K562 (cell line): Measurements from ENCODE around the gene PYGM. TPM values are rescaled to one million over a fixed set of nuclear protein-coding genes. Genes with fewer than 3 reads are reported as not detected.

Experiments used
- ATAC-seq: fragments of 200-7000 bp; cut with Tn5 transposase; 3 replicates; pipeline ENCODE4 v1.9.1; 2020; ENCODE audit warnings: moderate library complexity
- BruUV-seq: library from RNA; stranded (reverse); fragments of 400-500 nt; replicated peaks from 2 replicates; lab custom pipeline; 2021; lab: Mats Ljungman, UMichigan
- CTCF ChIA-PET: fragments of 300-600 bp; formaldehyde crosslinking; extraction: SDS; loops from one replicate; lab custom pipeline; 2021; ENCODE audit warnings: low intra/inter-chr PET ratio; lab: Yijun Ruan, JAX
- POLR2A ChIA-PET: fragments of 300-600, 350-650 bp; sonication (Branson Sonifier 250); formaldehyde crosslinking; extraction: SDS; loops from one replicate; lab custom pipeline; 2021; ENCODE audit warnings: antibody characterized with exemption, inconsistent platforms; lab: Yijun Ruan, JAX
- DNase-seq, 4 experiments: peaks; one replicate each; pipeline versions ENCODE4 v3.0.0 to v3.0.0-alpha.2; 2011 to 2018; ENCODE audit warnings: low spot score in 3 of 4, mixed read lengths in 3 of 4; ENCODE audit errors: extremely low read depth in 1 of 4
- FAIRE-seq: peaks from 2 replicates; lab custom pipeline; 2011; peaks lifted over from hg19 to GRCh38; lab: Jason Lieb, UNC
- H2AFZ ChIP-seq: 2 replicates; pipeline ENCODE4 v1.6.0; 2011; ENCODE audit warnings: low read depth, low read length, control low read depth, inconsistent platforms
- H3K27ac ChIP-seq: fragments of 200-600 bp; 3 replicates; pipeline ENCODE4 v1.8.0; 2011; ENCODE audit warnings: low read depth, mild to moderate bottlenecking, control low read depth, inconsistent platforms, low read length, moderate library complexity, mixed read lengths; ENCODE audit errors: extremely low read depth
- H3K27me3 ChIP-seq, 2 experiments: fragments of 300-600 bp in 1 of 2; 2 replicates in 1 of 2; 3 replicates in 1 of 2; pipeline versions ENCODE4 v1.6.0 to v1.8.0; 2011; ENCODE audit warnings: inconsistent platforms in 2 of 2, low read length in 2 of 2, mild to moderate bottlenecking in 1 of 2, mixed read lengths in 1 of 2, moderate library complexity in 1 of 2; ENCODE audit not compliant: control insufficient read depth in 2 of 2, insufficient read depth in 2 of 2
- H3K36me3 ChIP-seq: fragments of 300-600 bp; 3 replicates; pipeline ENCODE4 v1.8.0; 2011; ENCODE audit warnings: mild to moderate bottlenecking, low read length, inconsistent platforms; ENCODE audit not compliant: control insufficient read depth, insufficient read depth
- H3K4me1 ChIP-seq, 2 experiments: fragments of 200-600 bp in 1 of 2; replicated peaks in 1 of 2; 2 replicates in 1 of 2; 3 replicates in 1 of 2; pipeline versions ENCODE4 v1.5.1 to v1.8.0; 2011; ENCODE audit warnings: inconsistent platforms in 2 of 2, low read length in 2 of 2, mild to moderate bottlenecking in 1 of 2, mixed read lengths in 1 of 2, moderate library complexity in 1 of 2; ENCODE audit not compliant: control insufficient read depth in 2 of 2, insufficient read depth in 2 of 2
- H3K4me2 ChIP-seq: 2 replicates; pipeline ENCODE4 v1.6.1; 2011; ENCODE audit warnings: low read length, control low read depth, inconsistent platforms, mixed read lengths; ENCODE audit not compliant: insufficient read depth
- H3K4me3 ChIP-seq: fragments of 200-600 bp; sonication (generic), shearing (Covaris generic); 2 replicates; pipeline ENCODE4 v1.5.1; 2016; ENCODE audit warnings: control low read depth, inconsistent platforms
- H3K79me2 ChIP-seq: fragments of 200-600 bp; 3 replicates; pipeline ENCODE4 v1.8.0; 2011; ENCODE audit warnings: low read length, inconsistent platforms; ENCODE audit not compliant: control insufficient read depth, insufficient read depth
- H3K9ac ChIP-seq, 2 experiments: 2 replicates each; pipeline versions ENCODE4 v1.6.0 to v1.6.1; 2011; ENCODE audit warnings: low read depth in 2 of 2, low read length in 2 of 2, control low read depth in 1 of 2, inconsistent platforms in 1 of 2, mild to moderate bottlenecking in 1 of 2, mixed read lengths in 1 of 2; ENCODE audit not compliant: insufficient read depth in 1 of 2
- H3K9me1 ChIP-seq: one replicate; pipeline ENCODE4 v1.6.0; 2011; ENCODE audit warnings: inconsistent platforms, mild to moderate bottlenecking, low read length, moderate library complexity; ENCODE audit not compliant: control insufficient read depth, insufficient read depth
- H3K9me3 ChIP-seq: replicated peaks from 2 replicates; pipeline ENCODE4 v1.5.1; 2011; ENCODE audit warnings: low read depth, low read length, inconsistent platforms; ENCODE audit not compliant: control insufficient read depth, insufficient read depth
- H4K20me1 ChIP-seq: replicated peaks from 2 replicates; pipeline ENCODE4 v1.6.1; 2011; ENCODE audit warnings: low read length, inconsistent platforms, mixed read lengths; ENCODE audit not compliant: control insufficient read depth, insufficient read depth
- ASH1L ChIP-seq: fragments of 450-650 bp; IDR thresholded peaks from 2 replicates; pipeline ENCODE4 v1.6.1; 2018; ENCODE audit warnings: borderline replicate concordance, mild to moderate bottlenecking, low read depth; ENCODE audit not compliant: partially characterized antibody
- ATF7 ChIP-seq: fragments of 450-650 bp; IDR thresholded peaks from 2 replicates; pipeline ENCODE4 v1.7.1; 2014; ENCODE audit warnings: mild to moderate bottlenecking, moderate library complexity
- CHAMP1 ChIP-seq: fragments of 450-650 bp; IDR thresholded peaks from 2 replicates; pipeline ENCODE4 v1.6.1; 2016; ENCODE audit warnings: mild to moderate bottlenecking
- FUS ChIP-seq: fragments of 200-400 bp; formaldehyde crosslinking; optimal IDR thresholded peaks from 2 replicates; pipeline ENCODE3; 2017; ENCODE audit warnings: low read depth, low read length
- MYNN ChIP-seq, 2 experiments: sonication (generic); formaldehyde crosslinking in 1 of 2; IDR thresholded peaks; 2 replicates each; pipeline versions ENCODE4 v1.5.0 to v1.6.1; 2016 to 2020; ENCODE audit warnings: antibody characterized with exemption in 1 of 2, missing genetic modification reagents in 1 of 2
- NBN ChIP-seq: fragments of 450-650 bp; IDR thresholded peaks from 2 replicates; pipeline ENCODE4 v1.6.1; 2016; ENCODE audit warnings: low read depth, mild to moderate bottlenecking
- NFYB ChIP-seq: IDR thresholded peaks from 2 replicates; pipeline ENCODE4 v1.6.1; 2011; ENCODE audit warnings: mild to moderate bottlenecking, moderate library complexity; ENCODE audit not compliant: insufficient read length; ENCODE audit errors: extremely low read depth
- POLR2A ChIP-seq: fragments of 450-650 bp; conservative IDR thresholded peaks from 2 replicates; pipeline ENCODE4 v1.6.1; 2016
- STAG1 ChIP-seq: sonication (generic); formaldehyde crosslinking; IDR thresholded peaks from 2 replicates; pipeline ENCODE4 v1.5.0; 2020; ENCODE audit warnings: missing genetic modification reagents, borderline replicate concordance
- SUPT5H ChIP-seq: fragments of 450-650 bp; IDR thresholded peaks from 2 replicates; pipeline ENCODE4 v1.6.1; 2016
- TCF3 ChIP-seq: sonication (generic); formaldehyde crosslinking; IDR thresholded peaks from 2 replicates; pipeline ENCODE4 v1.4.0; 2020; ENCODE audit warnings: mild to moderate bottlenecking, missing genetic modification reagents
- TGIF2 ChIP-seq: sonication (generic); formaldehyde crosslinking; IDR thresholded peaks from 2 replicates; pipeline ENCODE4 v1.8.1; 2022; ENCODE audit warnings: mild to moderate bottlenecking, missing genetic modification reagents, moderate library complexity
- WGBS: fragments of 100-300 bp; shearing (Covaris generic); methylation state at CpG from one replicate; pipeline ENCODE4 v1.1.6; 2016; ENCODE audit warnings: low coverage, mixed read lengths; ENCODE audit not compliant: insufficient coverage; ENCODE audit errors: missing lambda C conversion rate; 5-methylcytosine and 5-hydroxymethylcytosine counted together
- in situ Hi-C: fragments of 300-500 bp; cut with MboI; formaldehyde crosslinking; loops from 4 replicates; pipeline ENCODE4 v1.15.0; 2018; ENCODE audit warnings: inconsistent platforms, mixed read lengths
- intact Hi-C: fragments of 100-400 bp; cut with micrococcal nuclease; formaldehyde crosslinking; loops from 2 replicates; pipeline ENCODE4 v1.14.2; 2022
- polyA plus RNA-seq, 8 experiments: library from polyadenylated mRNA; depleted of rRNA in 4 of 8; stranded (reverse) in 5 of 8; unstranded in 3 of 8; fragments of >200 nt; fragmentation: Nextera tagmentation in 2 of 8; fragmentation: Illumina TruSeq in 1 of 8; extraction: Ambion mirVana in 2 of 8; extraction: Trizol in 1 of 8; gene quantifications; 2 replicates each; pipeline versions ENCODE4 v1.2.1 to v1.2.3, GENCODE V29; 2011 to 2014; ENCODE audit warnings: inconsistent platforms in 1 of 8, missing spikeins in 1 of 8
- total RNA-seq, 7 experiments: library from RNA; depleted of rRNA in 6 of 7; stranded (reverse); fragments of >200 nt in 6 of 7; fragmentation: Illumina TruSeq in 2 of 7; extraction: Trizol in 2 of 7; gene quantifications; 2 replicates each; pipeline versions ENCODE4 v1.2.1 to v1.2.3, GENCODE V29; 2011 to 2021; ENCODE audit warnings: low replicate concordance in 1 of 7
- TF ChIP-seq, protein P1 (sequence below): sonication (generic); formaldehyde crosslinking; IDR thresholded peaks from 2 replicates; pipeline ENCODE4 v1.8.0; 2022; ENCODE audit warnings: missing genetic modification reagents, mild to moderate bottlenecking, borderline replicate concordance

The PYGM gene
- total and polyA plus RNA-seq, 9 of the 15 experiments (the other 6 are each of a cell fraction or from before 2014, with no cell fraction given) = 0.07 to 1.5 (median 0.68) TPM

- DNase-seq = no peak
- no peak for ATAC-seq
- WGBS = 89% methylated on average over 6 of the region's 6 CpGs
- Histone ChIP-seq H3K4me1 (peaks cover 0 to 18% of the 10 kb centered on the region in 2 experiments; a peak in 3 of 5 replicates), H3K79me2 (peaks cover 70% of the 10 kb centered on the region), H3K4me3 (no peak overlapping the region), H3K36me3 (peaks cover 98% of the 10 kb centered on the region), H2AFZ (no peak overlapping the region), H3K27ac (no peak overlapping the region), H3K4me2 (no peak overlapping the region), H4K20me1 (peaks cover 60% of the 10 kb centered on the region), H3K9me1 (peaks cover 5% of the 10 kb centered on the region), H3K9me3 (no peaks in the 10 kb centered on the region), H3K27me3 (no peaks in the 10 kb centered on the region), H3K9ac (no peak overlapping the region)
- intact Hi-C loops (no loop called here), in situ Hi-C loops (no loop called here)
- no TSS peak for BruUV-seq
- no peak for FAIRE-seq
- TF ChIP-seq TGIF2 (no peak), NFYB (no peak), TCF3 (CRISPR knock-in tag) (no peak), NBN (no peak), CHAMP1 (no peak), POLR2A (peak; percentile 43; the same call in 1 of the 2 replicates), ATF7 (no peak), SUPT5H (0 out of 2 replicates have a peak, but pooled peaks have one; percentile 26), FUS (no peak), MYNN (IDR thresholded peaks at IDR 0.05) (0 out of 2 replicates have a peak, but pooled peaks have one; percentile 31), MYNN (CRISPR knock-in tag; IDR thresholded peaks at IDR 0.05) (no peak), ASH1L (no peak), STAG1 (CRISPR knock-in tag) (no peak)
- TF ChIP-seq, protein P1, sequence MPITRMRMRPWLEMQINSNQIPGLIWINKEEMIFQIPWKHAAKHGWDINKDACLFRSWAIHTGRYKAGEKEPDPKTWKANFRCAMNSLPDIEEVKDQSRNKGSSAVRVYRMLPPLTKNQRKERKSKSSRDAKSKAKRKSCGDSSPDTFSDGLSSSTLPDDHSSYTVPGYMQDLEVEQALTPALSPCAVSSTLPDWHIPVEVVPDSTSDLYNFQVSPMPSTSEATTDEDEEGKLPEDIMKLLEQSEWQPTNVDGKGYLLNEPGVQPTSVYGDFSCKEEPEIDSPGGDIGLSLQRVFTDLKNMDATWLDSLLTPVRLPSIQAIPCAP (CRISPR knock-in tag) = no peak
- ChIA-PET POLR2A (interaction anchor here (0.5 to 10.8 kb wide), 3 partner anchors 6 to 15 kb away, joined by 4 to 168 read pairs (median 8); partner anchors contain the start of genes PYGM and SF1), CTCF (no interaction called here)
These were observed 9.5 kb upstream of the PYGM start for GRCh38 chr11:64769283-64769682.
